K562 (cell line): Measurements from ENCODE around the gene THAP9. TPM values are rescaled to one million over a fixed set of nuclear protein-coding genes. Genes with fewer than 3 reads are reported as not detected.

Experiments
- ATAC-seq: fragments of 200-7000 bp; cut with Tn5 transposase; 3 replicates; pipeline ENCODE4 v1.9.1; 2020; ENCODE audit warnings: moderate library complexity
- BruUV-seq: library from RNA; stranded (reverse); fragments of 400-500 nt; replicated peaks from 2 replicates; lab custom pipeline; 2021; lab: Mats Ljungman, UMichigan
- CTCF ChIA-PET: fragments of 300-600 bp; formaldehyde crosslinking; extraction: SDS; loops from one replicate; lab custom pipeline; 2021; ENCODE audit warnings: low intra/inter-chr PET ratio; lab: Yijun Ruan, JAX
- POLR2A ChIA-PET: fragments of 300-600, 350-650 bp; sonication (Branson Sonifier 250); formaldehyde crosslinking; extraction: SDS; loops from one replicate; lab custom pipeline; 2021; ENCODE audit warnings: antibody characterized with exemption, inconsistent platforms; lab: Yijun Ruan, JAX
- DNase-seq, 4 experiments: peaks; one replicate each; pipeline versions ENCODE4 v3.0.0 to v3.0.0-alpha.2; 2011 to 2018; ENCODE audit warnings: low spot score in 3 of 4, mixed read lengths in 3 of 4; ENCODE audit errors: extremely low read depth in 1 of 4
- FAIRE-seq: peaks from 2 replicates; lab custom pipeline; 2011; peaks lifted over from hg19 to GRCh38; lab: Jason Lieb, UNC
- H2AFZ ChIP-seq: 2 replicates; pipeline ENCODE4 v1.6.0; 2011; ENCODE audit warnings: low read depth, low read length, control low read depth, inconsistent platforms
- H3K27ac ChIP-seq: fragments of 200-600 bp; 3 replicates; pipeline ENCODE4 v1.8.0; 2011; ENCODE audit warnings: low read depth, mild to moderate bottlenecking, control low read depth, inconsistent platforms, low read length, moderate library complexity, mixed read lengths; ENCODE audit errors: extremely low read depth
- H3K27me3 ChIP-seq, 2 experiments: fragments of 300-600 bp in 1 of 2; 2 replicates in 1 of 2; 3 replicates in 1 of 2; pipeline versions ENCODE4 v1.6.0 to v1.8.0; 2011; ENCODE audit warnings: inconsistent platforms in 2 of 2, low read length in 2 of 2, mild to moderate bottlenecking in 1 of 2, mixed read lengths in 1 of 2, moderate library complexity in 1 of 2; ENCODE audit not compliant: control insufficient read depth in 2 of 2, insufficient read depth in 2 of 2
- H3K36me3 ChIP-seq: fragments of 300-600 bp; 3 replicates; pipeline ENCODE4 v1.8.0; 2011; ENCODE audit warnings: mild to moderate bottlenecking, low read length, inconsistent platforms; ENCODE audit not compliant: control insufficient read depth, insufficient read depth
- H3K4me1 ChIP-seq, 2 experiments: fragments of 200-600 bp in 1 of 2; replicated peaks in 1 of 2; 2 replicates in 1 of 2; 3 replicates in 1 of 2; pipeline versions ENCODE4 v1.5.1 to v1.8.0; 2011; ENCODE audit warnings: inconsistent platforms in 2 of 2, low read length in 2 of 2, mild to moderate bottlenecking in 1 of 2, mixed read lengths in 1 of 2, moderate library complexity in 1 of 2; ENCODE audit not compliant: control insufficient read depth in 2 of 2, insufficient read depth in 2 of 2
- H3K4me2 ChIP-seq: 2 replicates; pipeline ENCODE4 v1.6.1; 2011; ENCODE audit warnings: low read length, control low read depth, inconsistent platforms, mixed read lengths; ENCODE audit not compliant: insufficient read depth
- H3K4me3 ChIP-seq: fragments of 200-600 bp; sonication (generic), shearing (Covaris generic); 2 replicates; pipeline ENCODE4 v1.5.1; 2016; ENCODE audit warnings: control low read depth, inconsistent platforms
- H3K79me2 ChIP-seq: fragments of 200-600 bp; 3 replicates; pipeline ENCODE4 v1.8.0; 2011; ENCODE audit warnings: low read length, inconsistent platforms; ENCODE audit not compliant: control insufficient read depth, insufficient read depth
- H3K9ac ChIP-seq, 2 experiments: 2 replicates each; pipeline versions ENCODE4 v1.6.0 to v1.6.1; 2011; ENCODE audit warnings: low read depth in 2 of 2, low read length in 2 of 2, control low read depth in 1 of 2, inconsistent platforms in 1 of 2, mild to moderate bottlenecking in 1 of 2, mixed read lengths in 1 of 2; ENCODE audit not compliant: insufficient read depth in 1 of 2
- H3K9me1 ChIP-seq: one replicate; pipeline ENCODE4 v1.6.0; 2011; ENCODE audit warnings: inconsistent platforms, mild to moderate bottlenecking, low read length, moderate library complexity; ENCODE audit not compliant: control insufficient read depth, insufficient read depth
- H3K9me3 ChIP-seq: replicated peaks from 2 replicates; pipeline ENCODE4 v1.5.1; 2011; ENCODE audit warnings: low read depth, low read length, inconsistent platforms; ENCODE audit not compliant: control insufficient read depth, insufficient read depth
- H4K20me1 ChIP-seq: replicated peaks from 2 replicates; pipeline ENCODE4 v1.6.1; 2011; ENCODE audit warnings: low read length, inconsistent platforms, mixed read lengths; ENCODE audit not compliant: control insufficient read depth, insufficient read depth
- BCLAF1 ChIP-seq, 2 experiments: fragments of 450-650 bp in 1 of 2; IDR thresholded peaks; 2 replicates each; pipeline ENCODE4 v1.6.1; 2011 to 2017; ENCODE audit warnings: low read depth in 2 of 2, antibody characterized with exemption in 1 of 2, borderline replicate concordance in 1 of 2, low read length in 1 of 2, mild to moderate bottlenecking in 1 of 2, mixed read lengths in 1 of 2; ENCODE audit not compliant: control insufficient read depth in 1 of 2
- FOS ChIP-seq: IDR thresholded peaks from 3 replicates; pipeline ENCODE4 v1.6.1; 2011; ENCODE audit not compliant: insufficient read length; ENCODE audit errors: extremely low read depth
- MAFK ChIP-seq: IDR thresholded peaks from 2 replicates; pipeline ENCODE4 v1.6.1; 2011; ENCODE audit warnings: low read length, improper control_type of control experiment
- PHF20 ChIP-seq: fragments of 450-650 bp; IDR thresholded peaks from 2 replicates; pipeline ENCODE4 v1.6.1; 2018; ENCODE audit not compliant: partially characterized antibody
- POLR2AphosphoS2 ChIP-seq: IDR thresholded peaks from 2 replicates; pipeline ENCODE4 v1.6.1; 2012; ENCODE audit warnings: low read length, improper control_type of control experiment
- ZBTB7A ChIP-seq: IDR thresholded peaks from 2 replicates; pipeline ENCODE4 v1.6.1; 2011; ENCODE audit warnings: low read depth, mild to moderate bottlenecking, low read length, moderate library complexity, borderline replicate concordance; ENCODE audit not compliant: control insufficient read depth
- ZNF408 ChIP-seq: fragments of 250-450 bp; sonication (Bioruptor Pico); IDR thresholded peaks from 2 replicates; pipeline ENCODE4 v1.4.0; 2020; ENCODE audit warnings: low read depth, mild to moderate bottlenecking, moderate library complexity
- ZNF79 ChIP-seq: fragments of 250-450 bp; sonication (Bioruptor Pico); IDR thresholded peaks from 2 replicates; pipeline ENCODE4 v1.4.0; 2020; ENCODE audit warnings: low read depth, mild to moderate bottlenecking, moderate library complexity
- WGBS: fragments of 100-300 bp; shearing (Covaris generic); methylation state at CpG from one replicate; pipeline ENCODE4 v1.1.6; 2016; ENCODE audit warnings: low coverage, mixed read lengths; ENCODE audit not compliant: insufficient coverage; ENCODE audit errors: missing lambda C conversion rate; 5-methylcytosine and 5-hydroxymethylcytosine counted together
- in situ Hi-C: fragments of 300-500 bp; cut with MboI; formaldehyde crosslinking; loops from 4 replicates; pipeline ENCODE4 v1.15.0; 2018; ENCODE audit warnings: inconsistent platforms, mixed read lengths
- intact Hi-C: fragments of 100-400 bp; cut with micrococcal nuclease; formaldehyde crosslinking; loops from 2 replicates; pipeline ENCODE4 v1.14.2; 2022
- polyA plus RNA-seq, 8 experiments: library from polyadenylated mRNA; depleted of rRNA in 4 of 8; stranded (reverse) in 5 of 8; unstranded in 3 of 8; fragments of >200 nt; fragmentation: Nextera tagmentation in 2 of 8; fragmentation: Illumina TruSeq in 1 of 8; extraction: Ambion mirVana in 2 of 8; extraction: Trizol in 1 of 8; gene quantifications; 2 replicates each; pipeline versions ENCODE4 v1.2.1 to v1.2.3, GENCODE V29; 2011 to 2014; ENCODE audit warnings: inconsistent platforms in 1 of 8, missing spikeins in 1 of 8
- total RNA-seq, 7 experiments: library from RNA; depleted of rRNA in 6 of 7; stranded (reverse); fragments of >200 nt in 6 of 7; fragmentation: Illumina TruSeq in 2 of 7; extraction: Trizol in 2 of 7; gene quantifications; 2 replicates each; pipeline versions ENCODE4 v1.2.1 to v1.2.3, GENCODE V29; 2011 to 2021; ENCODE audit warnings: low replicate concordance in 1 of 7

Gene THAP9
- total and polyA plus RNA-seq, 9 of the 15 experiments (the other 6 are each of a cell fraction or from before 2014, with no cell fraction given), result 3.4 to 7.0 (median 5.4) TPM

DNA sequence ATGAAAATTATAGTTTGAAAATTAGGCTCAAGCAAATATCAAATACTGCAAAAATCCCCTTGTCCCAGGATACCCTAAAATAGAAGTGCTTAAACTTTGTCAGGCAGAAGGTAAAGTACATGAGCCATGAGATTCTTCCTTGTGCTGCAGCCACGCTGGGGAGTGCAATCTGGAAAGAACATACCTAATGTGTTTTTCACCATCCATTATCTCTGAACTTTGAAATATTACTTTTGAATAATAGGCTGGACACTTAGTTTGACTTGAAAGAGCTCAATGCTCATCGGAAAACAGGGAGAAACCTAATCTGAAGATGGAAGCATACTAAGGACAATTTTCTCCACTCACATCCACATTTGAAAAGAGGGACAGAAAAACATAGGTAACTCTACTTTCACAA, 18.9 kb downstream of the THAP9 start:
- Histone ChIP-seq H3K9me3 (no peaks in the 10 kb centered on the region), H4K20me1 (no peaks in the 10 kb centered on the region), H3K27ac (no peak overlapping the region), H3K36me3 (peaks cover 7% of the 10 kb centered on the region; the same call in 2 of the 3 replicates), H3K27me3 (no peaks in the 10 kb centered on the region), H3K9ac (no peak overlapping the region), H3K4me2 (no peak overlapping the region), H3K79me2 (no peaks in the 10 kb centered on the region), H3K4me3 (no peak overlapping the region), H2AFZ (no peak overlapping the region)
- POLR2A ChIA-PET, result no interaction called here
- FAIRE-seq (no peak), DNase-seq (no peak), ATAC-seq (no peak)
- in situ Hi-C loops (no loop called here), intact Hi-C loops (no loop called here)
- BruUV-seq, result no TSS peak
- TF ChIP-seq PHF20 (no peak), POLR2AphosphoS2 (no peak), ZNF408 (no peak), BCLAF1 (IDR thresholded peaks at IDR 0.05; ENCODE audit: borderline replicate concordance in 1 of 2, control insufficient read depth in 1 of 2, low read depth in 2 of 2, low read length in 1 of 2) (no peak), MAFK (no peak), ZNF79 (CRISPR knock-in tag) (no peak), FOS (no peak), ZBTB7A (no peak)
- TF ChIP-seq, all 486 proteins: peak for 0
- 60% methylated on average over 2 of the region's 2 CpGs for WGBS
- no peaks in the 10 kb centered on the region for H3K9me1 ChIP-seq
- no peaks in the 10 kb centered on the region for H3K4me1 ChIP-seq
- CTCF ChIA-PET, result no interaction called here
